Measurements from ENCODE around the gene RYR1. TPM values are rescaled to one million over a fixed set of nuclear protein-coding genes. Genes with fewer than 3 reads are reported as not detected.

The RYR1 gene
- total and polyA plus RNA-seq, 7 donors: under 0.01 to 4.1 (median 0.85) TPM

GRCh38 chr19:38455031-38455430 is 21.5 kb downstream of the RYR1 start:
- H3K36me3 ChIP-seq: no peaks in the 10 kb centered on the region
- H3K4me1 ChIP-seq: no peaks in the 10 kb centered on the region
- H3K4me3 ChIP-seq: no peak overlapping the region
- no peaks in the 10 kb centered on the region for H3K27me3 ChIP-seq
- H3K27ac ChIP-seq: no peak overlapping the region
- intact Hi-C loops (cut with DNase I): no loop called here
- DNase-seq: no peak
- 64 to 72% methylated on average over 4 of the region's 4 CpGs for WGBS, 2 donors
- H3K9me3 ChIP-seq: no peaks in the 10 kb centered on the region
- TF ChIP-seq POLR2A (IDR thresholded peaks at IDR 0.05) (no peak), EP300 (IDR thresholded peaks at IDR 0.05) (no peak), POLR2AphosphoS5 (IDR thresholded peaks at IDR 0.05) (no peak), CTCF (IDR thresholded peaks at IDR 0.05) (no peak)

GRCh38 chr19:38457202-38457601 is 23.7 kb downstream of the RYR1 start:
- intact Hi-C loops (cut with DNase I): no loop called here
- H3K9me3 ChIP-seq: no peaks in the 10 kb centered on the region
- H3K4me3 ChIP-seq: no peak overlapping the region
- no peak for TF ChIP-seq CTCF (IDR thresholded peaks at IDR 0.05)
- no peak for TF ChIP-seq POLR2A (IDR thresholded peaks at IDR 0.05)
- no peak for TF ChIP-seq EP300 (IDR thresholded peaks at IDR 0.05)
- TF ChIP-seq POLR2AphosphoS5 (IDR thresholded peaks at IDR 0.05): no peak
- no peak overlapping the region for H3K27ac ChIP-seq
- no peaks in the 10 kb centered on the region for H3K36me3 ChIP-seq
- WGBS, 2 donors: 62 to 76% methylated on average over 5 of the region's 5 CpGs
- H3K4me1 ChIP-seq: no peaks in the 10 kb centered on the region
- H3K27me3 ChIP-seq: no peaks in the 10 kb centered on the region
- no peak for DNase-seq

- H3K27me3 ChIP-seq: no peaks in the 10 kb centered on the region
- no peaks in the 10 kb centered on the region for H3K4me1 ChIP-seq
- H3K4me3 ChIP-seq: no peak overlapping the region
- H3K9me3 ChIP-seq: no peaks in the 10 kb centered on the region
- intact Hi-C loops (cut with DNase I): no loop called here
- no peak overlapping the region for H3K27ac ChIP-seq
- no peaks in the 10 kb centered on the region for H3K36me3 ChIP-seq
- TF ChIP-seq POLR2A (IDR thresholded peaks at IDR 0.05) (no peak), EP300 (IDR thresholded peaks at IDR 0.05) (no peak), POLR2AphosphoS5 (IDR thresholded peaks at IDR 0.05) (no peak), CTCF (IDR thresholded peaks at IDR 0.05) (no peak)
- WGBS, 2 donors: 89 to 91% methylated on average over 15 of the region's 15 CpGs
- no peak for DNase-seq
Observed at GRCh38 chr19:38457690-38458405, 24.4 kb downstream of the RYR1 start.

- peaks cover 0 to 11% (median 0%) of the 10 kb centered on the region in 3 donors for H3K27me3 ChIP-seq
- H3K36me3 ChIP-seq: no peaks in the 10 kb centered on the region
- intact Hi-C loops (cut with DNase I): no loop called here
- TF ChIP-seq POLR2A (IDR thresholded peaks at IDR 0.05): no peak
- TF ChIP-seq EP300 (IDR thresholded peaks at IDR 0.05): no peak
- no peak for TF ChIP-seq CTCF (IDR thresholded peaks at IDR 0.05)
- no peak for TF ChIP-seq POLR2AphosphoS5 (IDR thresholded peaks at IDR 0.05)
- H3K27ac ChIP-seq: no peak overlapping the region
- no peak for DNase-seq
- WGBS, 2 donors: 80 to 83% methylated on average over 13 of the region's 13 CpGs
- no peaks in the 10 kb centered on the region for H3K9me3 ChIP-seq
- H3K4me1 ChIP-seq: no peaks in the 10 kb centered on the region
- no peak overlapping the region for H3K4me3 ChIP-seq
Observed at GRCh38 chr19:38458991-38459390, 25.5 kb downstream of the RYR1 start.

GRCh38 chr19:38463365-38463764 is 29.9 kb downstream of the RYR1 start:
- Histone ChIP-seq H3K4me3 (no peak overlapping the region), H3K9me3 (no peaks in the 10 kb centered on the region), H3K36me3 (no peaks in the 10 kb centered on the region), H3K27me3 (peaks cover 0 to 11% (median 0%) of the 10 kb centered on the region in 3 donors), H3K4me1 (no peaks in the 10 kb centered on the region), H3K27ac (no peak overlapping the region)
- no peak for DNase-seq
- WGBS, 2 donors: 92 to 93% methylated on average over 18 of the region's 18 CpGs
- intact Hi-C loops (cut with DNase I): no loop called here
- no peak for TF ChIP-seq POLR2AphosphoS5 (IDR thresholded peaks at IDR 0.05)
- TF ChIP-seq POLR2A (IDR thresholded peaks at IDR 0.05): no peak
- TF ChIP-seq CTCF (IDR thresholded peaks at IDR 0.05): no peak
